ENCODE results near the gene G2E3.

GRCh38 chr14:30585204-30585603 is 26.2 kb downstream of the G2E3 start:
- TF ChIP-seq CTCF (conservative IDR thresholded peaks at IDR 0.05; ENCODE audit: low read depth, low read length), result no peak
- TF ChIP-seq EZH2 (IDR thresholded peaks at IDR 0.05; ENCODE audit: low read length, unreplicated experiment), result no peak
